Fibroblast of lung (primary cell): Measurements from ENCODE around the gene NUDT21. TPM values are rescaled to one million over a fixed set of nuclear protein-coding genes. Genes with fewer than 3 reads are reported as not detected.

Source experiments
- DNase-seq, 2 donors: peaks; one replicate each; pipeline versions ENCODE4 v3.0.0 to v3.0.0-alpha.2; 2010; ENCODE audit warnings: low read depth in 2 of 2
- H2AFZ ChIP-seq: 2 replicates; pipeline ENCODE4 v1.5.1; 2012; ENCODE audit warnings: low read length, control low read depth, inconsistent platforms
- H3K27ac ChIP-seq: 2 replicates; pipeline ENCODE4 v1.5.1; 2011; ENCODE audit warnings: low read length, control low read depth; ENCODE audit not compliant: insufficient read depth
- H3K27me3 ChIP-seq: 2 replicates; pipeline ENCODE4 v1.5.1; 2011; ENCODE audit warnings: mild to moderate bottlenecking, low read length; ENCODE audit not compliant: control insufficient read depth, insufficient read depth
- H3K36me3 ChIP-seq: 2 replicates; pipeline ENCODE4 v1.5.1; 2011; ENCODE audit warnings: low read length; ENCODE audit not compliant: control insufficient read depth, insufficient read depth
- H3K4me1 ChIP-seq: 2 replicates; pipeline ENCODE4 v1.5.1; 2011; ENCODE audit warnings: low read length; ENCODE audit not compliant: control insufficient read depth, insufficient read depth; ENCODE audit errors: extremely low read depth
- H3K4me2 ChIP-seq: 2 replicates; pipeline ENCODE4 v1.5.1; 2011; ENCODE audit warnings: low read length, control low read depth; ENCODE audit not compliant: insufficient read depth; ENCODE audit errors: extremely low read depth
- H3K4me3 ChIP-seq, 4 experiments: fragments of 200-600 bp in 1 of 4; sonication (generic) in 1 of 4; replicated peaks in 1 of 4; 2 replicates each; pipeline ENCODE4 v1.5.1; 2011 to 2016; ENCODE audit warnings: low read length in 4 of 4, low read depth in 3 of 4, mild to moderate bottlenecking in 3 of 4, control low read depth in 2 of 4, inconsistent platforms in 1 of 4, mixed read lengths in 1 of 4; ENCODE audit not compliant: insufficient read depth in 1 of 4; ENCODE audit errors: control extremely low read depth in 1 of 4
- H3K79me2 ChIP-seq: 2 replicates; pipeline ENCODE4 v1.5.1; 2012; ENCODE audit warnings: mild to moderate bottlenecking, low read length, inconsistent platforms; ENCODE audit not compliant: control insufficient read depth, insufficient read depth
- H3K9ac ChIP-seq: 2 replicates; pipeline ENCODE4 v1.5.1; 2011; ENCODE audit warnings: mild to moderate bottlenecking, low read length, control low read depth; ENCODE audit not compliant: insufficient read depth
- H3K9me3 ChIP-seq: 2 replicates; pipeline ENCODE4 v1.5.1; 2012; ENCODE audit warnings: low read depth, low read length; ENCODE audit not compliant: control insufficient read depth, insufficient read depth
- H4K20me1 ChIP-seq: 2 replicates; pipeline ENCODE4 v1.5.1; 2011; ENCODE audit warnings: low read length; ENCODE audit not compliant: control insufficient read depth, insufficient read depth; ENCODE audit errors: extremely low read depth
- CTCF ChIP-seq, 2 donors: IDR thresholded peaks in 1 of 2; conservative IDR thresholded peaks in 1 of 2; 1 replicate in 1 of 2; 2 replicates in 1 of 2; pipeline ENCODE4 v1.5.1; 2011 to 2012; ENCODE audit warnings: low read length in 2 of 2, control low read depth in 1 of 2, inconsistent platforms in 1 of 2, low read depth in 1 of 2, mild to moderate bottlenecking in 1 of 2
- EZH2 ChIP-seq: IDR thresholded peaks from 2 replicates; pipeline ENCODE4 v1.5.1; 2012; ENCODE audit warnings: low read length, control low read depth, mild to moderate bottlenecking; ENCODE audit errors: missing control alignments
- polyA plus RNA-seq, 2 donors: library from polyadenylated mRNA; depleted of rRNA in 1 of 2; stranded (reverse) in 1 of 2; unstranded in 1 of 2; fragments of >200 nt; gene quantifications; 2 replicates each; pipeline ENCODE4 v1.2.1, GENCODE V29; 2011 to 2012; ENCODE audit warnings: missing spikeins in 1 of 2
- total RNA-seq: library from RNA; depleted of rRNA; stranded (reverse); fragments of >200 nt; gene quantifications from 2 replicates; pipeline ENCODE4 v1.2.1, GENCODE V29; 2014

Gene NUDT21
- total and polyA plus RNA-seq, 2 donors (not counting 1 experiment from before 2014, with no cell fraction given) = 69.9 to 132 TPM

- peak; percentile 11 to 17 for DNase-seq
- Histone ChIP-seq H3K9ac (peak overlapping the region; percentile 51), H3K79me2 (peaks cover 51% of the 10 kb centered on the region), H3K27ac (peak overlapping the region; percentile 58), H2AFZ (peak overlapping the region; percentile 32), H3K27me3 (no peaks in the 10 kb centered on the region), H4K20me1 (no peaks in the 10 kb centered on the region), H3K9me3 (no peaks in the 10 kb centered on the region), H3K4me3 (peak overlapping the region; percentile 78 to 89 (median 80)), H3K4me1 (peaks cover 8% of the 10 kb centered on the region), H3K4me2 (peak overlapping the region; percentile 80), H3K36me3 (no peaks in the 10 kb centered on the region)
- TF ChIP-seq EZH2 = no peak
- no peak for TF ChIP-seq CTCF (conservative IDR thresholded peaks at IDR 0.05 in 1 of 2, IDR thresholded peaks at IDR 0.05 in 1 of 2; ENCODE audit: low read depth in 1 of 2, low read length in 2 of 2)
Observed at GRCh38 chr16:56424404-56424764, 26.7 kb downstream of the NUDT21 start.

DNA sequence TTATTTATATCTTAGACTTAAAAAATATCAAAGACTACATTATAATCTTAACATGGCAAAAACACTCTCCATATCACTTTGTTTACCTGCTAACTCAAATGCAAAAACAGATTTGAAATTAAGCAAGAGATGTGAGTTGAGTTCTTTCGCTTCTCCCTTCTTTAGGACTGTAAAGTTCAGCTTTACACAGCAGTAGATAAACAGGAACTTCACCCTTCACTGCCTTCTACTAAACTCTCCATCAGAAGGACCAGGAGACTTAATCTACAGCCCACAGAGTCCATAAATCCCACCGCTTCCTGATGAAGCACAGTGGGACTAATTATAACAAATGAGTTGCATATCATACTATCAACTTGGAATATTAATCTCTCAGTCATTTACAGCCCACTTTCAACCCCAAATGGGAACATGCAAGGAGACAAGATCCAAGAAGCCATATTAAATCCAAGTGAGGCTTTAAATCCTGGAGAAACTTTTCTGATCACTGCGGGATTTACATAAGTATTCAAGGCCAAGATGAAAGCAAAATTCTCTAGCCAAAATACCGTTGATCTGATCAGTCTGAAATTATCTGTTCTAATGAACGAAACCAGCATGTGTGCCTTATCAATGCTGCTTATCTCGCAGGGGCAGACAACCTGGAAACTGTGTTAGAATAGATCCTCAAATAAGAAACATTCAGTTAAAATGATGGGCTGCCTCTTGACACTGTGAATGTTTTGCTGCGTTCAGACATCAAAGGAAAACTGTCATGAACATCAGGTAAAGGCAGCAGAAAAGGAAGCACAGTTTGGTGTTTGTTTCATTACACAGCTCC, 27.3 kb downstream of the NUDT21 start:
- Histone ChIP-seq H3K36me3 (no peaks in the 10 kb centered on the region), H3K4me3 (peak overlapping the region; percentile 78 to 89 (median 80)), H3K27me3 (no peaks in the 10 kb centered on the region), H3K4me2 (peak overlapping the region; percentile 80), H3K27ac (peak overlapping the region; percentile 58), H3K9me3 (no peaks in the 10 kb centered on the region), H2AFZ (peak overlapping the region; percentile 32), H3K4me1 (peaks cover 8% of the 10 kb centered on the region), H3K9ac (peak overlapping the region; percentile 51), H4K20me1 (no peaks in the 10 kb centered on the region), H3K79me2 (peaks cover 56% of the 10 kb centered on the region)
- DNase-seq = peak in 1 of 2 donors; percentile 14
- TF ChIP-seq EZH2 (no peak), CTCF (conservative IDR thresholded peaks at IDR 0.05 in 1 of 2, IDR thresholded peaks at IDR 0.05 in 1 of 2; ENCODE audit: low read depth in 1 of 2, low read length in 2 of 2) (no peak)

DNA sequence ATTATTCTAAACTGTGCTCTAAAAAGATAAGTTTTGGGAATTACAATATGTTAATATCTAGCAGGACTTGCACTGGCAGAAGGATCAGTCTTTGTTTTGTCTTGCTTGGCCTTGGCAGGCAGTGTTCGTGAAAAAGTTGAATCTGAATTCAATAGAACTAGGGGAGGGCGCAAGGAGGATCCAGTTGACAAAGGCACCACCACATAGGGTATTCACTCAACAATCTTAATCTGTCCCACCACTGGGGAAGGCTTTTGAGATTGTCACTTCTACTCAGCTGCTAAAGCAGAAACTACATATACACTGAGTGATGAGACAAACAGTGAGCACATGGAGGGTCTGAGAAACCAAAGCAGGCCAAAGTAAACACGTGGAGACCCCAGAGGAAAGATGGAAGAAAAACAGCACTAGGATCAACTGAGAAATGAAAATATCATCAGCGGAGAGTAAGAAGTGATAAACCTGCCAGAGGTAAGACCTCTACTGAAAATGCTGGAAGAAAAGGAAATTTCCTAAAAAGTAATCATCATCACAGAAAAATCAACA, 28.2 kb downstream of the NUDT21 start:
- Histone ChIP-seq H3K79me2 (peaks cover 63% of the 10 kb centered on the region), H2AFZ (no peak overlapping the region), H3K9ac (no peak overlapping the region), H4K20me1 (no peaks in the 10 kb centered on the region), H3K4me1 (peaks cover 8% of the 10 kb centered on the region), H3K4me3 (peak overlapping the region in 1 of 4 experiments; percentile 79), H3K36me3 (no peaks in the 10 kb centered on the region), H3K4me2 (peak overlapping the region; percentile 25), H3K27me3 (no peaks in the 10 kb centered on the region), H3K9me3 (no peaks in the 10 kb centered on the region), H3K27ac (no peak overlapping the region)
- no peak for TF ChIP-seq CTCF (conservative IDR thresholded peaks at IDR 0.05 in 1 of 2, IDR thresholded peaks at IDR 0.05 in 1 of 2; ENCODE audit: low read depth in 1 of 2, low read length in 2 of 2)
- no peak for TF ChIP-seq EZH2
- no peak for DNase-seq
